K562 (cell line): ENCODE results near the gene LOXHD1. TPM values are rescaled to one million over a fixed set of nuclear protein-coding genes. Genes with fewer than 3 reads are reported as not detected.

ENCODE experiments used
- ATAC-seq: fragments of 200-7000 bp; cut with Tn5 transposase; 3 replicates; pipeline ENCODE4 v1.9.1; 2020; ENCODE audit warnings: moderate library complexity
- BruUV-seq: library from RNA; stranded (reverse); fragments of 400-500 nt; replicated peaks from 2 replicates; lab custom pipeline; 2021; lab: Mats Ljungman, UMichigan
- CTCF ChIA-PET: fragments of 300-600 bp; formaldehyde crosslinking; extraction: SDS; loops from one replicate; lab custom pipeline; 2021; ENCODE audit warnings: low intra/inter-chr PET ratio; lab: Yijun Ruan, JAX
- POLR2A ChIA-PET: fragments of 300-600, 350-650 bp; sonication (Branson Sonifier 250); formaldehyde crosslinking; extraction: SDS; loops from one replicate; lab custom pipeline; 2021; ENCODE audit warnings: antibody characterized with exemption, inconsistent platforms; lab: Yijun Ruan, JAX
- DNase-seq, 4 experiments: peaks; one replicate each; pipeline versions ENCODE4 v3.0.0 to v3.0.0-alpha.2; 2011 to 2018; ENCODE audit warnings: low spot score in 3 of 4, mixed read lengths in 3 of 4; ENCODE audit errors: extremely low read depth in 1 of 4
- FAIRE-seq: peaks from 2 replicates; lab custom pipeline; 2011; peaks lifted over from hg19 to GRCh38; lab: Jason Lieb, UNC
- H2AFZ ChIP-seq: 2 replicates; pipeline ENCODE4 v1.6.0; 2011; ENCODE audit warnings: low read depth, low read length, control low read depth, inconsistent platforms
- H3K27ac ChIP-seq: fragments of 200-600 bp; 3 replicates; pipeline ENCODE4 v1.8.0; 2011; ENCODE audit warnings: low read depth, mild to moderate bottlenecking, control low read depth, inconsistent platforms, low read length, moderate library complexity, mixed read lengths; ENCODE audit errors: extremely low read depth
- H3K27me3 ChIP-seq, 2 experiments: fragments of 300-600 bp in 1 of 2; 2 replicates in 1 of 2; 3 replicates in 1 of 2; pipeline versions ENCODE4 v1.6.0 to v1.8.0; 2011; ENCODE audit warnings: inconsistent platforms in 2 of 2, low read length in 2 of 2, mild to moderate bottlenecking in 1 of 2, mixed read lengths in 1 of 2, moderate library complexity in 1 of 2; ENCODE audit not compliant: control insufficient read depth in 2 of 2, insufficient read depth in 2 of 2
- H3K36me3 ChIP-seq: fragments of 300-600 bp; 3 replicates; pipeline ENCODE4 v1.8.0; 2011; ENCODE audit warnings: mild to moderate bottlenecking, low read length, inconsistent platforms; ENCODE audit not compliant: control insufficient read depth, insufficient read depth
- H3K4me1 ChIP-seq, 2 experiments: fragments of 200-600 bp in 1 of 2; replicated peaks in 1 of 2; 2 replicates in 1 of 2; 3 replicates in 1 of 2; pipeline versions ENCODE4 v1.5.1 to v1.8.0; 2011; ENCODE audit warnings: inconsistent platforms in 2 of 2, low read length in 2 of 2, mild to moderate bottlenecking in 1 of 2, mixed read lengths in 1 of 2, moderate library complexity in 1 of 2; ENCODE audit not compliant: control insufficient read depth in 2 of 2, insufficient read depth in 2 of 2
- H3K4me2 ChIP-seq: 2 replicates; pipeline ENCODE4 v1.6.1; 2011; ENCODE audit warnings: low read length, control low read depth, inconsistent platforms, mixed read lengths; ENCODE audit not compliant: insufficient read depth
- H3K4me3 ChIP-seq: fragments of 200-600 bp; sonication (generic), shearing (Covaris generic); 2 replicates; pipeline ENCODE4 v1.5.1; 2016; ENCODE audit warnings: control low read depth, inconsistent platforms
- H3K79me2 ChIP-seq: fragments of 200-600 bp; 3 replicates; pipeline ENCODE4 v1.8.0; 2011; ENCODE audit warnings: low read length, inconsistent platforms; ENCODE audit not compliant: control insufficient read depth, insufficient read depth
- H3K9ac ChIP-seq, 2 experiments: 2 replicates each; pipeline versions ENCODE4 v1.6.0 to v1.6.1; 2011; ENCODE audit warnings: low read depth in 2 of 2, low read length in 2 of 2, control low read depth in 1 of 2, inconsistent platforms in 1 of 2, mild to moderate bottlenecking in 1 of 2, mixed read lengths in 1 of 2; ENCODE audit not compliant: insufficient read depth in 1 of 2
- H3K9me1 ChIP-seq: one replicate; pipeline ENCODE4 v1.6.0; 2011; ENCODE audit warnings: inconsistent platforms, mild to moderate bottlenecking, low read length, moderate library complexity; ENCODE audit not compliant: control insufficient read depth, insufficient read depth
- H3K9me3 ChIP-seq: replicated peaks from 2 replicates; pipeline ENCODE4 v1.5.1; 2011; ENCODE audit warnings: low read depth, low read length, inconsistent platforms; ENCODE audit not compliant: control insufficient read depth, insufficient read depth
- H4K20me1 ChIP-seq: replicated peaks from 2 replicates; pipeline ENCODE4 v1.6.1; 2011; ENCODE audit warnings: low read length, inconsistent platforms, mixed read lengths; ENCODE audit not compliant: control insufficient read depth, insufficient read depth
- LEF1 ChIP-seq: fragments of 450-650 bp; IDR thresholded peaks from 2 replicates; pipeline ENCODE4 v1.6.1; 2016; ENCODE audit warnings: mild to moderate bottlenecking
- RFX7 ChIP-seq: fragments of 250-450 bp; sonication (Bioruptor Pico); IDR thresholded peaks from 2 replicates; pipeline ENCODE4 v1.5.1; 2021; ENCODE audit warnings: mild to moderate bottlenecking
- STAG1 ChIP-seq: sonication (generic); formaldehyde crosslinking; IDR thresholded peaks from 2 replicates; pipeline ENCODE4 v1.5.0; 2020; ENCODE audit warnings: missing genetic modification reagents, borderline replicate concordance
- UBTF ChIP-seq, 2 experiments: IDR thresholded peaks; 2 replicates each; pipeline ENCODE4 v1.6.1; 2012; ENCODE audit warnings: improper control_type of control experiment in 2 of 2, low read depth in 2 of 2, low read length in 2 of 2, borderline replicate concordance in 1 of 2
- ZBTB5 ChIP-seq: fragments of 450-650 bp; IDR thresholded peaks from 2 replicates; pipeline ENCODE4 v1.6.1; 2017; ENCODE audit warnings: antibody characterized with exemption
- ZKSCAN1 ChIP-seq: fragments of 150-350 bp; IDR thresholded peaks from 2 replicates; pipeline ENCODE4 v1.6.1; 2016; ENCODE audit warnings: low read depth, low read length
- ZNF830 ChIP-seq: fragments of 250-450 bp; sonication (Bioruptor Pico); IDR thresholded peaks from 2 replicates; pipeline ENCODE4 v1.5.0; 2021; ENCODE audit warnings: mild to moderate bottlenecking
- WGBS: fragments of 100-300 bp; shearing (Covaris generic); methylation state at CpG from one replicate; pipeline ENCODE4 v1.1.6; 2016; ENCODE audit warnings: low coverage, mixed read lengths; ENCODE audit not compliant: insufficient coverage; ENCODE audit errors: missing lambda C conversion rate; 5-methylcytosine and 5-hydroxymethylcytosine counted together
- in situ Hi-C: fragments of 300-500 bp; cut with MboI; formaldehyde crosslinking; loops from 4 replicates; pipeline ENCODE4 v1.15.0; 2018; ENCODE audit warnings: inconsistent platforms, mixed read lengths
- intact Hi-C: fragments of 100-400 bp; cut with micrococcal nuclease; formaldehyde crosslinking; loops from 2 replicates; pipeline ENCODE4 v1.14.2; 2022
- polyA plus RNA-seq, 8 experiments: library from polyadenylated mRNA; depleted of rRNA in 4 of 8; stranded (reverse) in 5 of 8; unstranded in 3 of 8; fragments of >200 nt; fragmentation: Nextera tagmentation in 2 of 8; fragmentation: Illumina TruSeq in 1 of 8; extraction: Ambion mirVana in 2 of 8; extraction: Trizol in 1 of 8; gene quantifications; 2 replicates each; pipeline versions ENCODE4 v1.2.1 to v1.2.3, GENCODE V29; 2011 to 2014; ENCODE audit warnings: inconsistent platforms in 1 of 8, missing spikeins in 1 of 8
- total RNA-seq, 7 experiments: library from RNA; depleted of rRNA in 6 of 7; stranded (reverse); fragments of >200 nt in 6 of 7; fragmentation: Illumina TruSeq in 2 of 7; extraction: Trizol in 2 of 7; gene quantifications; 2 replicates each; pipeline versions ENCODE4 v1.2.1 to v1.2.3, GENCODE V29; 2011 to 2021; ENCODE audit warnings: low replicate concordance in 1 of 7

Gene LOXHD1
- total and polyA plus RNA-seq, 9 of the 15 experiments (the other 6 are each of a cell fraction or from before 2014, with no cell fraction given), result not detected

GRCh38 chr18:46686186-46686585 is 29.2 kb upstream of the LOXHD1 start:
- POLR2A ChIA-PET, result no interaction called here
- H3K27me3 ChIP-seq, result peaks cover 0 to 16% of the 10 kb centered on the region in 2 experiments; a peak in 3 of 5 replicates
- TF ChIP-seq ZNF830 (CRISPR knock-in tag) (no peak), UBTF (IDR thresholded peaks at IDR 0.05; ENCODE audit: borderline replicate concordance in 1 of 2, low read depth in 2 of 2, low read length in 2 of 2) (no peak), ZBTB5 (no peak), ZKSCAN1 (no peak), LEF1 (no peak), STAG1 (CRISPR knock-in tag) (no peak), RFX7 (CRISPR knock-in tag) (no peak)
- TF ChIP-seq, all 486 proteins: peak for 0
- DNase-seq (no peak), FAIRE-seq (no peak), ATAC-seq (no peak)
- in situ Hi-C loops, result no loop called here
- Histone ChIP-seq H3K4me3 (no peak overlapping the region), H3K79me2 (no peaks in the 10 kb centered on the region), H2AFZ (no peak overlapping the region), H3K27ac (no peak overlapping the region), H3K9me3 (no peaks in the 10 kb centered on the region), H4K20me1 (no peaks in the 10 kb centered on the region; the same call in 1 of the 2 replicates), H3K4me2 (no peak overlapping the region), H3K36me3 (no peaks in the 10 kb centered on the region), H3K4me1 (no peaks in the 10 kb centered on the region), H3K9me1 (no peaks in the 10 kb centered on the region), H3K9ac (no peak overlapping the region; a peak in 1 of 4 replicates)
- intact Hi-C loops, result no loop called here
- WGBS, result 4% methylated on average over 9 of the region's 9 CpGs
- CTCF ChIA-PET, result no interaction called here
- BruUV-seq, result no TSS peak
